Erythroblast (primary cell): Measurements from ENCODE around the gene ANKS3.

Experiments used
- GATA1 ChIP-seq: IDR thresholded peaks from 2 replicates; pipeline ENCODE4 v1.6.1; 2011; ENCODE audit warnings: low read depth, mild to moderate bottlenecking, control low read depth, low read length, moderate library complexity
- POLR2A ChIP-seq: IDR thresholded peaks from 2 replicates; pipeline ENCODE4 v1.6.1; 2011; ENCODE audit warnings: mild to moderate bottlenecking, low read length

DNA sequence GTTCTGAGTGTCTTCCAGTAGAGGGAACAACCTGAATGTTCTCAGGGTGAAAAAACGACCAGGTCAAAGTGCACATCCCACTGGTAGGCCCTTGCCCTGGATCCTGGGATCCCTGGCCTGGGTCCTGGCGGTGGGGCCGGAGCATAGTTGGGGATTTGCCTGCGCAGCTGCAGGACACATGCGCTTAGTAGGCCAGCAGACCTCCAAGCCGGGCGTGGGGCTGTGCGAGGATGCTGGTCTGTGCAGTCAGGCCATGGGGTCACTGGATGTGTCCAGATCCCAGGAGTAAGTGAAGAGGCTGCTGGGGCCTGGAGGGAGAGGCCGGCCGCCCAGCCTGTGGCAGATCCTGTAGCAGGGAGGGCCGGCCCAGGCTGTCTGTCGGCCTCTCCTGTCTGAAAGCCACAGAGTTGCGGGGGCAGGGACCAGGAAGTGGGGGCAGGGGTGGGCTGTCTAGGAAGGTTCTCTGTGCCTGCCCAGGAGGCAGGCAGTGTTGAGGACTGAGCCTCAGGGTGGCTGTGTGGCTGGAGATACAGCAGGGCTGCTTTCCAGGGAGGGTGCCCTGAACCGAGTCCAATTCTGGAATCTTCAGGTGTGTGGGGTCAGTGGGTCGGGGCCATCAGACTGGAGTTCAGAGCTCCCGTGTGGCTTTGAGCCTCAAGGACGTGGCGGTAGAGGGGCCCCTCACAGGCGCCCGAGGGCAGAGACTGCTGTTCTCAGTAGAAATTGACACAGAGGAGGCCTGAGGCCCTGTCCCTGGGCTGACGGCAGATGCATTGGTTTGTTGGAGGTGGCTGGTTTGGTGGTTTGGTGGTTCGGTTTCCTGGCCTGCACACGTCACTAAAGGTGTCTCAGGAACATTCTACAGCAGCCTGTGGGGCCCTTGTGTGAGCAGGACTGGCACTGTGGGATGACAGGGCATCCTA is 57.9 kb downstream of the ANKS3 start:
- no peak for TF ChIP-seq POLR2A
- TF ChIP-seq GATA1, result no peak
